GM12878 (cell line): Measurements from ENCODE around the gene PTPRD. TPM values are rescaled to one million over a fixed set of nuclear protein-coding genes. Genes with fewer than 3 reads are reported as not detected.

ENCODE experiments used
- ATAC-seq: fragments of 200-7000 bp; cut with Tn5 transposase; 3 replicates; pipeline ENCODE4 v1.9.1; 2020; ENCODE audit warnings: mild to moderate bottlenecking, moderate library complexity
- BruUV-seq: library from RNA; stranded (reverse); fragments of 400-500 nt; replicated peaks from 2 replicates; lab custom pipeline; 2021; lab: Mats Ljungman, UMichigan
- CTCF ChIA-PET: fragments of 300-600 bp; sonication (Branson Sonifier 250); formaldehyde crosslinking; extraction: SDS; loops from one replicate; lab custom pipeline; 2021; ENCODE audit warnings: inconsistent platforms; lab: Yijun Ruan, JAX
- POLR2A ChIA-PET: fragments of 350-600 bp; formaldehyde crosslinking; extraction: SDS; loops from one replicate; lab custom pipeline; 2021; ENCODE audit warnings: inconsistent platforms; lab: Charles Lee
- RAD21 ChIA-PET: fragments of 300-600 bp; sonication (Branson Sonifier 250); formaldehyde crosslinking; loops from one replicate; lab custom pipeline; 2023; ENCODE audit warnings: antibody characterized with exemption; ENCODE audit not compliant: unreplicated experiment; lab: Charles Lee
- SMC1A ChIA-PET: fragments of 300-600 bp; sonication (Branson Sonifier 250); formaldehyde crosslinking; loops from one replicate; lab custom pipeline; 2023; ENCODE audit not compliant: unreplicated experiment, uncharacterized antibody; lab: Charles Lee
- DNase-seq: peaks from one replicate; pipeline ENCODE4 v3.0.0-alpha.2; 2011; ENCODE audit warnings: low read depth, low spot score
- FAIRE-seq: peaks from 3 replicates; lab custom pipeline; 2011; peaks lifted over from hg19 to GRCh38; lab: Jason Lieb, UNC
- H2AFZ ChIP-seq: 2 replicates; pipeline ENCODE4 v1.6.0; 2011; ENCODE audit warnings: low read depth, low read length, control low read depth; ENCODE audit not compliant: control insufficient read depth
- H3K27ac ChIP-seq: 2 replicates; pipeline ENCODE4 v1.5.1; 2011; ENCODE audit warnings: control low read depth; ENCODE audit not compliant: control insufficient read depth, insufficient read depth
- H3K27me3 ChIP-seq, 2 experiments: replicated peaks in 1 of 2; 2 replicates each; pipeline versions ENCODE4 v1.6.0 to v1.6.1; 2011; ENCODE audit warnings: low read length in 1 of 2; ENCODE audit not compliant: control insufficient read depth in 2 of 2, insufficient read depth in 2 of 2
- H3K36me3 ChIP-seq, 2 experiments: 2 replicates each; pipeline ENCODE4 v1.5.1; 2011; ENCODE audit warnings: low read length in 1 of 2; ENCODE audit not compliant: control insufficient read depth in 2 of 2, insufficient read depth in 2 of 2
- H3K4me1 ChIP-seq: 2 replicates; pipeline ENCODE4 v1.6.1; 2011; ENCODE audit warnings: mild to moderate bottlenecking, low read length, moderate library complexity, mixed read lengths; ENCODE audit not compliant: control insufficient read depth, insufficient read depth
- H3K4me2 ChIP-seq: 2 replicates; pipeline ENCODE4 v1.6.0; 2011; ENCODE audit warnings: control low read depth; ENCODE audit not compliant: control insufficient read depth, insufficient read depth
- H3K4me3 ChIP-seq: fragments of 200-600 bp; sonication (generic); 2 replicates; pipeline ENCODE4 v1.5.1; 2016
- H3K79me2 ChIP-seq: 2 replicates; pipeline ENCODE4 v1.6.0; 2011; ENCODE audit warnings: low read length; ENCODE audit not compliant: control insufficient read depth, insufficient read depth
- H3K9ac ChIP-seq: 2 replicates; pipeline ENCODE4 v1.8.0; 2011; ENCODE audit warnings: low read length, control low read depth, mixed read lengths; ENCODE audit not compliant: control insufficient read depth, insufficient read depth
- H3K9me3 ChIP-seq: replicated peaks from 3 replicates; pipeline ENCODE4 v1.5.1; 2011; ENCODE audit warnings: mild to moderate bottlenecking, low read length; ENCODE audit not compliant: control insufficient read depth, insufficient read depth
- H4K20me1 ChIP-seq: 2 replicates; pipeline ENCODE4 v1.6.0; 2011; ENCODE audit not compliant: control insufficient read depth, insufficient read depth
- ASH2L ChIP-seq: fragments of 300-600, 200-600 bp; sonication (generic); IDR thresholded peaks from 2 replicates; pipeline ENCODE4 v1.6.1; 2017; ENCODE audit warnings: low read depth, mild to moderate bottlenecking, borderline replicate concordance
- CBFB ChIP-seq: IDR thresholded peaks from 2 replicates; pipeline ENCODE4 v1.6.1; 2016; ENCODE audit warnings: antibody characterized with exemption, low read depth
- ESRRA ChIP-seq: IDR thresholded peaks from 2 replicates; pipeline ENCODE4 v1.6.1; 2012; ENCODE audit warnings: mild to moderate bottlenecking, low read length, improper control_type of control experiment
- KDM1A ChIP-seq: fragments of 200-600 bp; sonication (generic); IDR thresholded peaks from 2 replicates; pipeline ENCODE4 v1.6.1; 2016; ENCODE audit warnings: borderline replicate concordance
- MTA3 ChIP-seq: IDR thresholded peaks from 2 replicates; pipeline ENCODE4 v1.6.1; 2012; ENCODE audit warnings: low read length, inconsistent platforms, borderline replicate concordance
- NFXL1 ChIP-seq: fragments of 450-650 bp; IDR thresholded peaks from 2 replicates; pipeline ENCODE4 v1.6.1; 2017; ENCODE audit warnings: antibody characterized with exemption, mild to moderate bottlenecking, borderline replicate concordance
- PAX8 ChIP-seq: fragments of 450-650 bp; IDR thresholded peaks from 2 replicates; pipeline ENCODE4 v1.6.1; 2017; ENCODE audit warnings: mild to moderate bottlenecking, moderate library complexity
- SREBF1 ChIP-seq: IDR thresholded peaks from 2 replicates; pipeline ENCODE4 v1.6.1; 2012; ENCODE audit warnings: mild to moderate bottlenecking, low read length
- YY1 ChIP-seq: IDR thresholded peaks from 2 replicates; pipeline ENCODE4 v1.6.1; 2011; ENCODE audit warnings: low read depth, mild to moderate bottlenecking, low read length
- WGBS: methylation state at CpG from one replicate; pipeline ENCODE4 v1.1.6; 2016; ENCODE audit warnings: low lambda C conversion rate; ENCODE audit not compliant: insufficient replicate concordance, insufficient coverage; ENCODE audit errors: missing lambda C conversion rate; 5-methylcytosine and 5-hydroxymethylcytosine counted together
- in situ Hi-C: fragments of 300-500 bp; cut with MboI; formaldehyde crosslinking; loops from 9 replicates; pipeline ENCODE4 v1.14.3; 2018; ENCODE audit warnings: mixed read lengths
- intact Hi-C: fragments of 100-400 bp; cut with micrococcal nuclease; formaldehyde crosslinking; loops from one replicate; pipeline ENCODE4 v1.14.2; 2022; ENCODE audit not compliant: unreplicated experiment
- polyA plus RNA-seq, 11 experiments: library from polyadenylated mRNA; depleted of rRNA in 4 of 11; unstranded in 6 of 11; stranded (reverse) in 5 of 11; fragments of >200 nt; fragmentation: Nextera tagmentation in 4 of 11; fragmentation: Illumina TruSeq in 1 of 11; extraction: Ambion mirVana in 4 of 11; extraction: Trizol in 1 of 11; gene quantifications; 1 replicate in 1 of 11; 2 replicates in 10 of 11; pipeline versions ENCODE4 v1.2.1 to v1.2.3, GENCODE V29; 2011 to 2016; ENCODE audit warnings: inconsistent platforms in 2 of 11, missing spikeins in 2 of 11, low read depth in 1 of 11
- total RNA-seq, 4 experiments: library from RNA; depleted of rRNA in 3 of 4; stranded (reverse); fragments of >200 nt in 3 of 4; fragmentation: Illumina TruSeq in 1 of 4; extraction: Trizol in 1 of 4; gene quantifications; 2 replicates each; pipeline versions ENCODE4 v1.2.1 to v1.2.3, GENCODE V29; 2013 to 2021
- TF ChIP-seq, protein P1 (sequence below): IDR thresholded peaks from 2 replicates; pipeline ENCODE4 v1.6.1; 2011; ENCODE audit warnings: borderline replicate concordance, low read depth, mild to moderate bottlenecking, moderate library complexity, low read length; ENCODE audit not compliant: insufficient read depth, poor library complexity, severe bottlenecking
- TF ChIP-seq, protein P2 (sequence below): IDR thresholded peaks from 2 replicates; pipeline ENCODE4 v1.6.1; 2011; ENCODE audit warnings: borderline replicate concordance, low read depth, mild to moderate bottlenecking, moderate library complexity, mixed read lengths, low read length; ENCODE audit not compliant: insufficient read depth; ENCODE audit errors: extremely low read length

Gene PTPRD
- total and polyA plus RNA-seq, 10 of the 15 experiments (the other 5 are each of a cell fraction or from before 2014, with no cell fraction given) = under 0.01 to 0.05 (median 0.01) TPM; not detected in 7

DNA sequence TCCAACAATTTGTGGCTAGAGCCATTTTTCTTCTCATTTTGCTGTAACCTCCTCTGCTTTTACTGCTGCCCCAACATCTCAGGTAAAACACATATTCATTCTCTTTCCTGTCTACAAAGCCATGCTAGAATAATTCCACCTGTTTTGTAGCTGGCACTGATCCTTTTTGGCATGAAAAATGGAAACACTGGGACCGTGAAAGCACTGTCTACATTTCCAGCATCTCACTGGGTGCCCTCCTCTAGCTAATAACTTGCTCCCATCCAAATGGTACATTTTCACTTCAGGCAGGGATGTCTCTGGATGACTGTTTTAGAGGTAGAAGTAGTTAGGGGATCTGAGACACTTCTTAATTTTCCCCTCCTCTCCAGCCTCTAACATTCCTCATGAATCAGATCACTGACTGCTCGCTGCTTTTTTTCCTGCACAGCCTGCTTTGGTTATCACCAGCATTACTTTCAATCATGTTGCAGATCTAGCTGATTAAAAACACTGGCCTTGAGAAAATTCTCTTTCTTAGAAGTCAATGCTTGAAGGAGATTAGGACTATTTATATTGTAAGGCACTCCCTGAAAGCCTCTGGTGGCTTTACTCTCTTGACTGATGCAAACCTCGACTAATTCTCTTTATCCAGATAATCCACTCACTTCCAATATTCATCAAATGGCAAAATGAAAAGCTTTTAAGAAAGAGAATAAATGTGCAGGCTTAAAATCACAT lies 1500.6 kb downstream of the PTPRD start:
- Histone ChIP-seq H3K27ac (no peak overlapping the region), H3K9ac (no peak overlapping the region), H2AFZ (no peak overlapping the region), H3K9me3 (no peaks in the 10 kb centered on the region), H4K20me1 (no peaks in the 10 kb centered on the region), H3K36me3 (no peaks in the 10 kb centered on the region), H3K27me3 (no peaks in the 10 kb centered on the region), H3K4me2 (no peak overlapping the region), H3K79me2 (no peaks in the 10 kb centered on the region), H3K4me1 (no peaks in the 10 kb centered on the region), H3K4me3 (no peak overlapping the region)
- intact Hi-C loops = no loop called here
- 1% methylated on average over 3 of the region's 3 CpGs for WGBS
- ChIA-PET CTCF (interaction anchor here (1.2 kb wide), 1 partner anchor 14 kb away, joined by 3 read pairs; no protein-coding TSS in a partner anchor), SMC1A (no interaction called here), RAD21 (no interaction called here), POLR2A (no interaction called here)
- TF ChIP-seq YY1 (no peak), NFXL1 (no peak), ASH2L (no peak), ESRRA (no peak), KDM1A (no peak), PAX8 (no peak), MTA3 (no peak), SREBF1 (no peak), CBFB (no peak)
- TF ChIP-seq, protein P1, sequence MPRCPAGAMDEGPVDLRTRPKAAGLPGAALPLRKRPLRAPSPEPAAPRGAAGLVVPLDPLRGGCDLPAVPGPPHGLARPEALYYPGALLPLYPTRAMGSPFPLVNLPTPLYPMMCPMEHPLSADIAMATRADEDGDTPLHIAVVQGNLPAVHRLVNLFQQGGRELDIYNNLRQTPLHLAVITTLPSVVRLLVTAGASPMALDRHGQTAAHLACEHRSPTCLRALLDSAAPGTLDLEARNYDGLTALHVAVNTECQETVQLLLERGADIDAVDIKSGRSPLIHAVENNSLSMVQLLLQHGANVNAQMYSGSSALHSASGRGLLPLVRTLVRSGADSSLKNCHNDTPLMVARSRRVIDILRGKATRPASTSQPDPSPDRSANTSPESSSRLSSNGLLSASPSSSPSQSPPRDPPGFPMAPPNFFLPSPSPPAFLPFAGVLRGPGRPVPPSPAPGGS = no peak
- TF ChIP-seq, protein P2, sequence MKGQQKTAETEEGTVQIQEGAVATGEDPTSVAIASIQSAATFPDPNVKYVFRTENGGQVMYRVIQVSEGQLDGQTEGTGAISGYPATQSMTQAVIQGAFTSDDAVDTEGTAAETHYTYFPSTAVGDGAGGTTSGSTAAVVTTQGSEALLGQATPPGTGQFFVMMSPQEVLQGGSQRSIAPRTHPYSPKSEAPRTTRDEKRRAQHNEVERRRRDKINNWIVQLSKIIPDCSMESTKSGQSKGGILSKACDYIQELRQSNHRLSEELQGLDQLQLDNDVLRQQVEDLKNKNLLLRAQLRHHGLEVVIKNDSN = no peak
- no peak for ATAC-seq
- DNase-seq = no peak
- in situ Hi-C loops = no loop called here
- no TSS peak for BruUV-seq
- no peak for FAIRE-seq
